ENCODE data around the gene MYZAP. TPM values are rescaled to one million over a fixed set of nuclear protein-coding genes. Genes with fewer than 3 reads are reported as not detected.

Gene MYZAP
- total RNA-seq, 1 experiment from 2014 or later: 5.9 TPM

DNA sequence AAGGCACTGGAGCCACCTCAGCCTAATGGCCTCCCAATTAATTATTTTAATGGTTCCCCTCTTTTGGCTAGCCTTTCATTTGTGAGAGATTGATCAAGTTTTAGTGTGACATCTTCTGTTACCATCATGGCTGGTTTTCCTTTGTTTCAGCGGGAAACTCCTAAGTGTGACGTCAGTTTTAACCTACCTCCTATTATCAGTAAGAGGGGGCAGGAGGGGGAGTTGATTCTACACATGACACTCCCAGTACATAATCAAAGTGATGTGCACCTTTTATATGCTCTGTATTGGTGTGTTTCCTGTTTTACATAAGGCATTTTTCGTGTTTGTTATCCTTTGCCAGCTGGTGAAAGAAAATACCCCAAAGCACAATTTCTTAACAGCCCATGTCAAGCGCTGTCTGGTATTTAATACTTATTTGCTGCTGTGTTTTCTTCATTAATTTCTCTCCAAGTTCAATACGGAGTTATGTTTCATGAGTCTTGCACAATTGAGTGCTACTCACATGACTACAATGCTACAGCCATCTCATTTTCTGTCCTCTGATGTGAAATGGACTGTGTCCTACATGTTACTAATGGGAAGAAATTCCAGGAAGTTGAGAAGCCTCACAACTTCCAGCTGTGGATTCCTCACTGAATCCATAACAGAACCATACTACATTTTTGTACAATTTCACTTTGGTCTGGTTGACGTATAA lies 62.6 kb downstream of the MYZAP start:
- intact Hi-C loops (cut with micrococcal nuclease; ENCODE audit: unreplicated experiment): no loop called here
- H3K36me3 ChIP-seq (ENCODE audit: low read depth): no peaks in the 10 kb centered on the region
- POLR2A ChIA-PET (ENCODE audit: unreplicated experiment): no interaction called here
- H3K9me3 ChIP-seq (ENCODE audit: insufficient read depth, low read depth): no peaks in the 10 kb centered on the region
- H3K27ac ChIP-seq: no peak overlapping the region
- CTCF ChIA-PET: interaction anchor here (0.6 kb wide), 1 partner anchor 500 kb away, joined by 6 read pairs; no protein-coding TSS in a partner anchor
- no peaks in the 10 kb centered on the region for H3K9me2 ChIP-seq (ENCODE audit: insufficient read depth)
- no peaks in the 10 kb centered on the region for H4K20me1 ChIP-seq (ENCODE audit: insufficient read depth)
- no peak for TF ChIP-seq EZH2 (IDR thresholded peaks at IDR 0.05; ENCODE audit: low read depth)
- TF ChIP-seq, protein P1, sequence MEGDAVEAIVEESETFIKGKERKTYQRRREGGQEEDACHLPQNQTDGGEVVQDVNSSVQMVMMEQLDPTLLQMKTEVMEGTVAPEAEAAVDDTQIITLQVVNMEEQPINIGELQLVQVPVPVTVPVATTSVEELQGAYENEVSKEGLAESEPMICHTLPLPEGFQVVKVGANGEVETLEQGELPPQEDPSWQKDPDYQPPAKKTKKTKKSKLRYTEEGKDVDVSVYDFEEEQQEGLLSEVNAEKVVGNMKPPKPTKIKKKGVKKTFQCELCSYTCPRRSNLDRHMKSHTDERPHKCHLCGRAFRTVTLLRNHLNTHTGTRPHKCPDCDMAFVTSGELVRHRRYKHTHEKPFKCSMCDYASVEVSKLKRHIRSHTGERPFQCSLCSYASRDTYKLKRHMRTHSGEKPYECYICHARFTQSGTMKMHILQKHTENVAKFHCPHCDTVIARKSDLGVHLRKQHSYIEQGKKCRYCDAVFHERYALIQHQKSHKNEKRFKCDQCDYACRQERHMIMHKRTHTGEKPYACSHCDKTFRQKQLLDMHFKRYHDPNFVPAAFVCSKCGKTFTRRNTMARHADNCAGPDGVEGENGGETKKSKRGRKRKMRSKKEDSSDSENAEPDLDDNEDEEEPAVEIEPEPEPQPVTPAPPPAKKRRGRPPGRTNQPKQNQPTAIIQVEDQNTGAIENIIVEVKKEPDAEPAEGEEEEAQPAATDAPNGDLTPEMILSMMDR (conservative IDR thresholded peaks at IDR 0.05): no peak
- H3K4me1 ChIP-seq (replicated peaks; ENCODE audit: insufficient read depth): no peaks in the 10 kb centered on the region
- no TSS peak for BruUV-seq (replicated peaks)
- no peak for DNase-seq
- H3K27me3 ChIP-seq (ENCODE audit: insufficient read depth, low read depth): no peaks in the 10 kb centered on the region
- no peak overlapping the region for H3K4me3 ChIP-seq
- no peak overlapping the region for H2AFZ ChIP-seq
- no peak overlapping the region for H3K4me2 ChIP-seq
- no peaks in the 10 kb centered on the region for H3F3A ChIP-seq (ENCODE audit: insufficient read depth, low read depth)
- H3K79me2 ChIP-seq (ENCODE audit: low read depth): no peaks in the 10 kb centered on the region

DNA sequence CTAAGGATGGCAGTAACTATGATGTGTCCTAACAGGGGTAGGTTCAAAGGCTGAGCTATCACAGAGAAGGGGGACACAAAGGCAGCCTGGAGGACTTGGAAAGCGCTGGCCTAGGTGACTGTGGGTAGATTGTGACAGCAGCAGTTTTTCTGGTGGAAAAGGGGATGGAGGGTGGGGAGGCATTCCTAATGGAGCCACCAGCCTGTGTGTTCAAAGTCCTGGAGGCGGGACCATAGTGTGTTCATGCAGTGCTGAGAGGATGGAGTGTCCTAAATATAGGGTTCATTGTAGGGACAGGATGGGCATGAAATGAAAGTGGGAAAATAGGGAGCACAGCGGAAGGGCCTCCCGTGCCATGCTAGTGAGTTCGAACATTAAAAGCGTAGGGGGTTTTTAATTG lies 63.3 kb downstream of the MYZAP start:
- no peaks in the 10 kb centered on the region for H3K4me1 ChIP-seq (replicated peaks; ENCODE audit: insufficient read depth)
- H4K20me1 ChIP-seq (ENCODE audit: insufficient read depth): no peaks in the 10 kb centered on the region
- H3K27me3 ChIP-seq (ENCODE audit: insufficient read depth, low read depth): no peaks in the 10 kb centered on the region
- H3K79me2 ChIP-seq (ENCODE audit: low read depth): no peaks in the 10 kb centered on the region
- BruUV-seq (replicated peaks): no TSS peak
- no peak overlapping the region for H3K4me3 ChIP-seq
- ChIA-PET POLR2A (ENCODE audit: unreplicated experiment) (no interaction called here), CTCF (interaction anchor here (0.6 kb wide), 1 partner anchor 500 kb away, joined by 6 read pairs; no protein-coding TSS in a partner anchor)
- no peak for DNase-seq
- no peaks in the 10 kb centered on the region for H3F3A ChIP-seq (ENCODE audit: insufficient read depth, low read depth)
- H3K36me3 ChIP-seq (ENCODE audit: low read depth): no peaks in the 10 kb centered on the region
- H3K9me2 ChIP-seq (ENCODE audit: insufficient read depth): no peaks in the 10 kb centered on the region
- H2AFZ ChIP-seq: no peak overlapping the region
- no peaks in the 10 kb centered on the region for H3K9me3 ChIP-seq (ENCODE audit: insufficient read depth, low read depth)
- TF ChIP-seq EZH2 (IDR thresholded peaks at IDR 0.05; ENCODE audit: low read depth): no peak
- TF ChIP-seq, protein P1 (conservative IDR thresholded peaks at IDR 0.05): no peak
- H3K27ac ChIP-seq: no peak overlapping the region
- H3K4me2 ChIP-seq: no peak overlapping the region
- intact Hi-C loops (cut with micrococcal nuclease; ENCODE audit: unreplicated experiment): no loop called here

DNA sequence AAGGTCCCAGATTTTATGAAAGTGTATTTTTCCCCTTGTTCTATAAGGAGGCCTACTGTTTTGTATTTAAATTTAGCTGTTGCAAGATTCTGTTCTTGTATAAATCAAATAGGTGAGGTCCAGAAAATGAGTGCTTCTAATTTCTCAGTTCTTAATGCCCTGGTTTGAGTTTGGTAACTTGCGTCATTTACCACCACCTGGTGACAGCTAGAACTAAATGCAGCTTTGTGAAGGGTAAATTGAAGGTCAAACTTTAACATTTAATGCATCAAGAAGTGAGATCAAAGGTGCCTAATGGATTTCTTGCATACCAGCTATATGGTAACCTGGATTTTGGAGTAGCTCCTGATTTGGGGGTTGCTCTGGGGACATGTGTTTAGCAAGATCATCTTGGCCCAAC lies 64.1 kb downstream of the MYZAP start:
- no peak for DNase-seq
- no peaks in the 10 kb centered on the region for H4K20me1 ChIP-seq (ENCODE audit: insufficient read depth)
- no peaks in the 10 kb centered on the region for H3K9me2 ChIP-seq (ENCODE audit: insufficient read depth)
- no TSS peak for BruUV-seq (replicated peaks)
- no peak overlapping the region for H3K4me3 ChIP-seq
- H3K9me3 ChIP-seq (ENCODE audit: insufficient read depth, low read depth): no peaks in the 10 kb centered on the region
- no peaks in the 10 kb centered on the region for H3K27me3 ChIP-seq (ENCODE audit: insufficient read depth, low read depth)
- no peaks in the 10 kb centered on the region for H3K4me1 ChIP-seq (replicated peaks; ENCODE audit: insufficient read depth)
- TF ChIP-seq, protein P1 (conservative IDR thresholded peaks at IDR 0.05): no peak
- TF ChIP-seq EZH2 (IDR thresholded peaks at IDR 0.05; ENCODE audit: low read depth): no peak
- no peaks in the 10 kb centered on the region for H3K36me3 ChIP-seq (ENCODE audit: low read depth)
- no peaks in the 10 kb centered on the region for H3F3A ChIP-seq (ENCODE audit: insufficient read depth, low read depth)
- no peaks in the 10 kb centered on the region for H3K79me2 ChIP-seq (ENCODE audit: low read depth)
- no peak overlapping the region for H2AFZ ChIP-seq
- H3K4me2 ChIP-seq: no peak overlapping the region
- intact Hi-C loops (cut with micrococcal nuclease; ENCODE audit: unreplicated experiment): no loop called here
- ChIA-PET POLR2A (ENCODE audit: unreplicated experiment) (no interaction called here), CTCF (no interaction called here)
- no peak overlapping the region for H3K27ac ChIP-seq

Data from PC-9 (cell line).